H1 (cell line): ENCODE measurements around the gene SPG7. TPM values are rescaled to one million over a fixed set of nuclear protein-coding genes. Genes with fewer than 3 reads are reported as not detected.

ENCODE experiments used
- BRCA1 ChIP-seq: IDR thresholded peaks from 2 replicates; pipeline ENCODE4 v1.6.1; 2012; ENCODE audit warnings: low read depth, low read length, improper control_type of control experiment
- GABPA ChIP-seq: IDR thresholded peaks from 2 replicates; pipeline ENCODE4 v1.6.1; 2011; ENCODE audit warnings: mild to moderate bottlenecking, low read length, moderate library complexity, borderline replicate concordance; ENCODE audit not compliant: insufficient read depth
- HDAC2 ChIP-seq, 2 experiments: fragments of 300-600 bp in 1 of 2; sonication (generic) in 1 of 2; IDR thresholded peaks; 2 replicates each; pipeline ENCODE4 v1.6.1; 2011 to 2012; ENCODE audit warnings: low read depth in 2 of 2, low read length in 2 of 2, mild to moderate bottlenecking in 2 of 2, moderate library complexity in 2 of 2, borderline replicate concordance in 1 of 2, inconsistent platforms in 1 of 2
- HDAC6 ChIP-seq: IDR thresholded peaks from one replicate; pipeline ENCODE4 v1.7.1; 2012; ENCODE audit warnings: low read depth, mild to moderate bottlenecking, inconsistent platforms, low read length, moderate library complexity
- KDM4A ChIP-seq: IDR thresholded peaks from one replicate; pipeline ENCODE4 v1.7.1; 2012; ENCODE audit warnings: low read depth, mild to moderate bottlenecking, moderate library complexity, low read length, inconsistent platforms; ENCODE audit not compliant: severe bottlenecking
- NRF1 ChIP-seq: IDR thresholded peaks from 2 replicates; pipeline ENCODE4 v1.6.1; 2011; ENCODE audit warnings: mild to moderate bottlenecking, low read depth, low read length, improper control_type of control experiment
- RAD21 ChIP-seq, 2 experiments: IDR thresholded peaks in 1 of 2; conservative IDR thresholded peaks in 1 of 2; 2 replicates each; pipeline ENCODE4 v1.6.1; 2011; ENCODE audit warnings: low read depth in 2 of 2, low read length in 2 of 2, improper control_type of control experiment in 1 of 2, inconsistent platforms in 1 of 2, mild to moderate bottlenecking in 1 of 2, moderate library complexity in 1 of 2
- polyA plus RNA-seq, 7 experiments: library from polyadenylated mRNA; depleted of rRNA in 3 of 7; stranded (reverse) in 5 of 7; unstranded in 2 of 7; fragments of >200 nt in 5 of 7; fragments of 200-250 nt in 2 of 7; gene quantifications; 1 replicate in 5 of 7; 2 replicates in 1 of 7; 4 replicates in 1 of 7; pipeline versions ENCODE4 v1.2.1 to v1.2.3, GENCODE V29; 2011 to 2013; ENCODE audit warnings: missing spikeins in 2 of 7, mixed read lengths in 2 of 7
- total RNA-seq: library from RNA; stranded (reverse); fragmentation: NEBNext Ultra II Directional; extraction: Animal tissue kit (Norgen Biotek cat#: 25700); gene quantifications from 2 replicates; pipeline ENCODE4 v1.2.1, GENCODE V29; 2021

The SPG7 gene
- total and polyA plus RNA-seq, 2 of the 8 experiments (the other 6 are each of a cell fraction or from before 2014, with no cell fraction given), result 72.1 to 113 TPM

DNA sequence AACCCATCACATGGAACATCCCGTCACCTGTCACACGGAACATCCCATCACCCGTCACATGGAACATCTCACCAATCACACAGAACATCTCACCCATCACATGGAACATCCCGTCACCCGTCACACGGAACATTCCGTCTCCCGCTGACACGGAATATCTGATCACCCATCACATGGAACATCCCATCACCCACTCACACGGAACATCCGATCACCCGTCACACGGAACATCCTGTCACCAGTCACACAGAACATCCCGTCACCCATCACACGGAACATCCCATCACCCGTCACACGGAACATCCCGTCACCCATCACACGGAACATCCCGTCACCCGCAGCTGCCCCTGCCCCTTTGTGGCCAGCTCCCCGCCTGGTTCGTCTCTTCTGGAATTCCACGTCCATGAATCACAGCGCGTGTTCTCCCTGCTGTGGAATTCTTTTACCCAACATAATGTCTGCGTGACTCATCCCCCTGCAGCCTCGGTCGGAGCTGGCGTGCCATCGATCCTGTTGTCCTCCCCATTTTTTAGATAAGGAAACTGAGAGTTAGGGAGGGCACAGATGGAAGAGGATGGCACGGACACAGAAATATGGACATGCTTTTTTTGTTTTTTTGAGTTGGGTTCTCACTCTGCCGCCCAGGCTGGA is 73.0 kb downstream of the SPG7 start (continued):
- TF ChIP-seq HDAC6 (no peak), HDAC2 (IDR thresholded peaks at IDR 0.05; ENCODE audit: borderline replicate concordance in 1 of 2, low read depth in 2 of 2, low read length in 2 of 2) (no peak), GABPA (no peak), NRF1 (no peak), KDM4A (no peak), BRCA1 (no peak), RAD21 (IDR thresholded peaks at IDR 0.05 in 1 of 2, conservative IDR thresholded peaks at IDR 0.05 in 1 of 2; ENCODE audit: low read depth in 2 of 2, low read length in 2 of 2) (no peak)
